GM12878 (cell line): ENCODE data around the gene SRCAP. TPM values are rescaled to one million over a fixed set of nuclear protein-coding genes. Genes with fewer than 3 reads are reported as not detected.
A peak's percentile ranks its signal among the peaks of the same experiment; 100 is the strongest.

ENCODE experiments used
- FOXK2 ChIP-seq: fragments of 450-650 bp; IDR thresholded peaks from 2 replicates; pipeline ENCODE4 v1.6.1; 2017; ENCODE audit warnings: mild to moderate bottlenecking, moderate library complexity
- HSF1 ChIP-seq: fragments of 150-350 bp; IDR thresholded peaks from 2 replicates; pipeline ENCODE4 v1.6.1; 2014; ENCODE audit warnings: mild to moderate bottlenecking, low read depth, low read length
- POLR2A ChIP-seq: IDR thresholded peaks from 2 replicates; pipeline ENCODE4 v1.6.1; 2011; ENCODE audit warnings: low read depth, mild to moderate bottlenecking, low read length
- ZBTB4 ChIP-seq: fragments of 450-650 bp; formaldehyde crosslinking; IDR thresholded peaks from 2 replicates; pipeline ENCODE4 v1.4.0; 2022; ENCODE audit warnings: mild to moderate bottlenecking, moderate library complexity
- polyA plus RNA-seq, 11 experiments: library from polyadenylated mRNA; depleted of rRNA in 4 of 11; unstranded in 6 of 11; stranded (reverse) in 5 of 11; fragments of >200 nt; fragmentation: Nextera tagmentation in 4 of 11; fragmentation: Illumina TruSeq in 1 of 11; extraction: Ambion mirVana in 4 of 11; extraction: Trizol in 1 of 11; gene quantifications; 1 replicate in 1 of 11; 2 replicates in 10 of 11; pipeline versions ENCODE4 v1.2.1 to v1.2.3, GENCODE V29; 2011 to 2016; ENCODE audit warnings: inconsistent platforms in 2 of 11, missing spikeins in 2 of 11, low read depth in 1 of 11
- total RNA-seq, 4 experiments: library from RNA; depleted of rRNA in 3 of 4; stranded (reverse); fragments of >200 nt in 3 of 4; fragmentation: Illumina TruSeq in 1 of 4; extraction: Trizol in 1 of 4; gene quantifications; 2 replicates each; pipeline versions ENCODE4 v1.2.1 to v1.2.3, GENCODE V29; 2013 to 2021
- TF ChIP-seq, protein P1 (sequence below): fragments of 450-650 bp; IDR thresholded peaks from 2 replicates; pipeline ENCODE4 v1.6.1; 2017; ENCODE audit warnings: low read depth, mild to moderate bottlenecking, moderate library complexity
- TF ChIP-seq, protein P2 (sequence below): IDR thresholded peaks from 2 replicates; pipeline ENCODE4 v1.6.1; 2012; ENCODE audit warnings: low read length, inconsistent platforms

The SRCAP gene
- total and polyA plus RNA-seq, 10 of the 15 experiments (the other 5 are each of a cell fraction or from before 2014, with no cell fraction given): 0.24 to 58.4 (median 11.6) TPM

DNA sequence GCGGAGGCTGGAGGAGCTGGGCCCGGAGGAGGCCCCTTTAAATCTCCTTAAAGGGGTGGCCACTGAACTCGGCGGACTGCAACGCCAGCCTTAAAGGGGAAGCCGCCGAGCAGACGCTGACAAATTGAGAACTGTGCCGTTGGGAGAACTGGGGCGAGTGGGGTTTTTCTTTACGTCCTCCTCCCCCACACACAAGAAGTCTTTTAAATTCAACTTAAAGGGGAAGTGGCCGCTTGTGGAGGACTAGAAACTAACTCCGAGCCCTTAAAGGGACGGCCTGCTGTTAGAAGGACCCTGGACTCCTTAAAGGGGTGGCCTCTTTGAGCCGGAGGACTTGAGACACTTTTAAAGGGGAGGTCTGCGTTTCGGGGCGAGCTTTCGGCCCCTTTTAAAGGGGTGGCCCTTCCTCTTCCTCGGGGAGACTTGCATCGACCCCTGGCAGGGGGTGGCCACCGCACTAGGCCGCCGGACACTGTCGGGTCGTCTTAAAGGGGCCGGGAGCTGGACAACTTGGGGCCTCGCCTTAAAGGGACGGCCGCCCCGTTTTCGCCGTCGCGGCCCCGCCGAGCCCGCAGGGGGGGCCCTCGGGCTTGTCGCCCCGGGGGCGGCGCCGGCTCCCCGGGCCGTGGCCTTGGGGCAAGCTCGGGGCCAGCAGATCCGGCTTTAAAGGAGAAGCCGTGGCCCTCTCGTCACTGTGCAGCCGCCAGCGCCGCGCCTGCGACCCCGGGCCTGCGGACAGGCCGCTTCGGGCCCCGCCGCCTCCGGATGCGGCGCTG lies 40.1 kb upstream of the SRCAP start (continued):
- TF ChIP-seq HSF1 (peak; percentile 75), ZBTB4 (CRISPR knock-in tag) (no peak), FOXK2 (0 out of 2 replicates have a peak, but pooled peaks have one; percentile 7), POLR2A (peak; percentile 66; the same call in 1 of the 2 replicates)
- TF ChIP-seq, protein P1, sequence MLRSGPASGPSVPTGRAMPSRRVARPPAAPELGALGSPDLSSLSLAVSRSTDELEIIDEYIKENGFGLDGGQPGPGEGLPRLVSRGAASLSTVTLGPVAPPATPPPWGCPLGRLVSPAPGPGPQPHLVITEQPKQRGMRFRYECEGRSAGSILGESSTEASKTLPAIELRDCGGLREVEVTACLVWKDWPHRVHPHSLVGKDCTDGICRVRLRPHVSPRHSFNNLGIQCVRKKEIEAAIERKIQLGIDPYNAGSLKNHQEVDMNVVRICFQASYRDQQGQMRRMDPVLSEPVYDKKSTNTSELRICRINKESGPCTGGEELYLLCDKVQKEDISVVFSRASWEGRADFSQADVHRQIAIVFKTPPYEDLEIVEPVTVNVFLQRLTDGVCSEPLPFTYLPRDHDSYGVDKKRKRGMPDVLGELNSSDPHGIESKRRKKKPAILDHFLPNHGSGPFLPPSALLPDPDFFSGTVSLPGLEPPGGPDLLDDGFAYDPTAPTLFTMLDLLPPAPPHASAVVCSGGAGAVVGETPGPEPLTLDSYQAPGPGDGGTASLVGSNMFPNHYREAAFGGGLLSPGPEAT: peak; percentile 100
- TF ChIP-seq, protein P2, sequence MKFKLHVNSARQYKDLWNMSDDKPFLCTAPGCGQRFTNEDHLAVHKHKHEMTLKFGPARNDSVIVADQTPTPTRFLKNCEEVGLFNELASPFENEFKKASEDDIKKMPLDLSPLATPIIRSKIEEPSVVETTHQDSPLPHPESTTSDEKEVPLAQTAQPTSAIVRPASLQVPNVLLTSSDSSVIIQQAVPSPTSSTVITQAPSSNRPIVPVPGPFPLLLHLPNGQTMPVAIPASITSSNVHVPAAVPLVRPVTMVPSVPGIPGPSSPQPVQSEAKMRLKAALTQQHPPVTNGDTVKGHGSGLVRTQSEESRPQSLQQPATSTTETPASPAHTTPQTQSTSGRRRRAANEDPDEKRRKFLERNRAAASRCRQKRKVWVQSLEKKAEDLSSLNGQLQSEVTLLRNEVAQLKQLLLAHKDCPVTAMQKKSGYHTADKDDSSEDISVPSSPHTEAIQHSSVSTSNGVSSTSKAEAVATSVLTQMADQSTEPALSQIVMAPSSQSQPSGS: no peak
- TF ChIP-seq, all 136 proteins: peak for 43
